ENCODE measurements around the gene STRN4. TPM values are rescaled to one million over a fixed set of nuclear protein-coding genes. Genes with fewer than 3 reads are reported as not detected.
A peak's percentile ranks its signal among the peaks of the same experiment; 100 is the strongest.

STRN4 gene
- total and polyA plus RNA-seq, 9 of the 15 experiments (the other 6 are each of a cell fraction or from before 2014, with no cell fraction given) = 0.62 to 83.7 (median 36.9) TPM

GRCh38 chr19:46785054-46785979 is 39.1 kb upstream of the STRN4 start (continued):
- TF ChIP-seq SP1 (CRISPR knock-in tag; IDR thresholded peaks at IDR 0.05) (no peak), SRF (CRISPR knock-in tag; IDR thresholded peaks at IDR 0.05) (no peak), NEUROD1 (IDR thresholded peaks at IDR 0.05; ENCODE audit: borderline replicate concordance, low read depth, low read length, partially characterized antibody) (no peak), SIN3B (IDR thresholded peaks at IDR 0.05; ENCODE audit: low read depth) (no peak), ATF3 (IDR thresholded peaks at IDR 0.05) (no peak), ATF3 (CRISPR knock-in tag; conservative IDR thresholded peaks at IDR 0.05) (0 out of 2 replicates have a peak, but pooled peaks have one; percentile 51), CC2D1A (IDR thresholded peaks at IDR 0.05) (no peak), ZNF263 (CRISPR knock-in tag; IDR thresholded peaks at IDR 0.05; ENCODE audit: borderline replicate concordance) (no peak), HCFC1 (IDR thresholded peaks at IDR 0.05; ENCODE audit: low read depth, low read length) (no peak), TAF7 (tag; IDR thresholded peaks at IDR 0.05) (no peak), NCOA4 (IDR thresholded peaks at IDR 0.05; ENCODE audit: partially characterized antibody) (no peak), PRDM10 (IDR thresholded peaks at IDR 0.05; ENCODE audit: partially characterized antibody) (no peak), IRF9 (tag; IDR thresholded peaks at IDR 0.05) (no peak), EZH2 (IDR thresholded peaks at IDR 0.05; ENCODE audit: borderline replicate concordance, low read depth, low read length) (no peak), ZNF449 (CRISPR knock-in tag; IDR thresholded peaks at IDR 0.05) (no peak), ESRRA (IDR thresholded peaks at IDR 0.05; ENCODE audit: borderline replicate concordance, low read depth) (0 out of 2 replicates have a peak, but pooled peaks have one; percentile 23), ZFX (CRISPR knock-in tag; IDR thresholded peaks at IDR 0.05) (no peak), XRCC5 (IDR thresholded peaks at IDR 0.05; ENCODE audit: low read depth, low read length) (no peak), NRF1 (conservative IDR thresholded peaks at IDR 0.05 in 1 of 2, IDR thresholded peaks at IDR 0.05 in 1 of 2) (peak in 1 of 2 experiments; percentile 31; a peak in 2 of 4 replicates), CEBPB (tag; IDR thresholded peaks at IDR 0.05) (no peak)
